ENCODE measurements around the gene FAM3D.

FAM3D gene

DNA sequence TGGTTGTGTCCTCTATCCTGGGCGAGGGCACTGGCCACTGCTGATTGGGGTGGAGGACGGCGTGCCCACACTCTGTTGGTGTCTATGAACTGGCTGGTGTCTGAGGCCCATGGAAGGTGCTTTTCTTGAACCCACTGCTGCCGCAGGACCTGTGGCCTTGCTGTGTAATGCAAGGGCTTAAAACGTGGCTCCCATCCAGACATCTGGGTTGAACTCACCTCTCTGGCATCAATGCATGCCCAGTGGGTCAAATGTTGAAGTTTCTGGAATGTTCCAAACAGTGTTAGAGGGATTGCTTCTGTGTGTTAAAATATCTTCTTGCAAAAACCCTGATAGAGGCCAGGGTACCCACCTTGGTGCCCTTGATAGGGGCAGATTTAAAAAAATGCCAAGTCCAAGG, 42.6 kb downstream of the FAM3D start:
- no peak overlapping the region for H3K4me3 ChIP-seq (ENCODE audit: low read depth, low read length)
- DNase-seq (ENCODE audit: low read depth): no peak
- TF ChIP-seq, protein P1, sequence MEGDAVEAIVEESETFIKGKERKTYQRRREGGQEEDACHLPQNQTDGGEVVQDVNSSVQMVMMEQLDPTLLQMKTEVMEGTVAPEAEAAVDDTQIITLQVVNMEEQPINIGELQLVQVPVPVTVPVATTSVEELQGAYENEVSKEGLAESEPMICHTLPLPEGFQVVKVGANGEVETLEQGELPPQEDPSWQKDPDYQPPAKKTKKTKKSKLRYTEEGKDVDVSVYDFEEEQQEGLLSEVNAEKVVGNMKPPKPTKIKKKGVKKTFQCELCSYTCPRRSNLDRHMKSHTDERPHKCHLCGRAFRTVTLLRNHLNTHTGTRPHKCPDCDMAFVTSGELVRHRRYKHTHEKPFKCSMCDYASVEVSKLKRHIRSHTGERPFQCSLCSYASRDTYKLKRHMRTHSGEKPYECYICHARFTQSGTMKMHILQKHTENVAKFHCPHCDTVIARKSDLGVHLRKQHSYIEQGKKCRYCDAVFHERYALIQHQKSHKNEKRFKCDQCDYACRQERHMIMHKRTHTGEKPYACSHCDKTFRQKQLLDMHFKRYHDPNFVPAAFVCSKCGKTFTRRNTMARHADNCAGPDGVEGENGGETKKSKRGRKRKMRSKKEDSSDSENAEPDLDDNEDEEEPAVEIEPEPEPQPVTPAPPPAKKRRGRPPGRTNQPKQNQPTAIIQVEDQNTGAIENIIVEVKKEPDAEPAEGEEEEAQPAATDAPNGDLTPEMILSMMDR (IDR thresholded peaks at IDR 0.05; ENCODE audit: control insufficient read depth, extremely low read depth, insufficient read depth): no peak

DNA sequence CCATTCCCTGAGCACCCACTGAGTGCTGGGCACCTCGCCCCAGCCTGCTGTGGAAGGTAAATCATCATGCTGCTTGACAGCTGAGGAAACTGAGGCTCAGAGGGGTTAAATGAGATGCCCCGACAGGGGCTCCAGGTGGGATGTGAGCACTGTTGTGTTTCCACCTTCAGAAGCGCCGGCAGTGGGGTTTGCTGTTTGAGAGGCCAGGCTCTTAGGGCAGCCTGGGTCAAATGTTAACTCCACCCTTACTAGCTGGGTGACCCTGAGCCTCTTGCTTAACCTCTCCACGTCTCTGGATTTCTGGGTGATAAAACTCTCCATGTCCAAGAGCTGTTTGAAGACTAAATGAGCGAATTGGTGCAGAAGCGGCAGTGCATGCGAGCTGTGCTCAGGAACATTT, 43.1 kb downstream of the FAM3D start:
- H3K4me3 ChIP-seq (ENCODE audit: low read depth, low read length): no peak overlapping the region
- DNase-seq (ENCODE audit: low read depth): no peak
- TF ChIP-seq, protein P1 (IDR thresholded peaks at IDR 0.05; ENCODE audit: control insufficient read depth, extremely low read depth, insufficient read depth): no peak

DNA sequence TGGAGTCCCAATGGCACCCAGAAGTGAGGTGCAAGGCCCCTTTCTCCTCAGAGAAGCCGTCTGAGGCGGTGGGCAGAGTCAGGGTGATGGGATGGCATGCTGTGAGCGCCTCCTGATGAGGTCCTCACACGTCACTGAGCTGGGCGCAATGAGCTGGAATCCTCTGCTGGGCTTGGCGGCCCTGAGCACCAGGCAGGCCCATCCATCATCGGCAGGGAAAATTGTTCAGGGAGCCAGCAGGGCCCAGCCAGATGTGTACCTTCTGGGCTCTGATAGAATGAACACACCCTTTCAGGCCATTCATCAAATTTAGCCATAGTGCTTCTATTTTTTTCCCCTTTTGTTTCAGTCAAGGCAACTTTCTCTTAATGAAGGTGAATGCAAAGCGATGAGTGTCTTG, 43.7 kb downstream of the FAM3D start:
- TF ChIP-seq, protein P1 (IDR thresholded peaks at IDR 0.05; ENCODE audit: control insufficient read depth, extremely low read depth, insufficient read depth): no peak
- no peak for DNase-seq (ENCODE audit: low read depth)
- no peak overlapping the region for H3K4me3 ChIP-seq (ENCODE audit: low read depth, low read length)

DNA sequence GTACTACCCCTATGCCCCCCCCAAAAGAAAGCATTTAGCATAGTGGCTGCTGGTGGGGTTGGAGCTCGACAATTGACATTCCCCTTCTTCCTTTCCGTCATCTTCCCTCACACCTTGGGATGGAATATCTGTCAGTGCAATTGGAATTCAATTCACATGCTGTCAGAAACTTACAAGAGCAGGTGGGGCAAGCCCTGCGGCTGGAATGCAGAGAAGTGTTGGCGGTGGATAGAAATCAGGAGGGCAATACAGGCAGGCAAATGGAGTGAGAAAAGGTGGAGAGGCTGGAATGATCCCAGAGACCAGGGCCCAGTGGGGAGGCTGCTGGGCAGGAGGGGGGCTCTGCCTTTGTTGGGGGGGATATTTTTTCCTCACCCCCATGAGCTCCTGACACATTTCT, 44.1 kb downstream of the FAM3D start:
- H3K4me3 ChIP-seq (ENCODE audit: low read depth, low read length): no peak overlapping the region
- no peak for DNase-seq (ENCODE audit: low read depth)
- TF ChIP-seq, protein P1 (IDR thresholded peaks at IDR 0.05; ENCODE audit: control insufficient read depth, extremely low read depth, insufficient read depth): no peak

DNA sequence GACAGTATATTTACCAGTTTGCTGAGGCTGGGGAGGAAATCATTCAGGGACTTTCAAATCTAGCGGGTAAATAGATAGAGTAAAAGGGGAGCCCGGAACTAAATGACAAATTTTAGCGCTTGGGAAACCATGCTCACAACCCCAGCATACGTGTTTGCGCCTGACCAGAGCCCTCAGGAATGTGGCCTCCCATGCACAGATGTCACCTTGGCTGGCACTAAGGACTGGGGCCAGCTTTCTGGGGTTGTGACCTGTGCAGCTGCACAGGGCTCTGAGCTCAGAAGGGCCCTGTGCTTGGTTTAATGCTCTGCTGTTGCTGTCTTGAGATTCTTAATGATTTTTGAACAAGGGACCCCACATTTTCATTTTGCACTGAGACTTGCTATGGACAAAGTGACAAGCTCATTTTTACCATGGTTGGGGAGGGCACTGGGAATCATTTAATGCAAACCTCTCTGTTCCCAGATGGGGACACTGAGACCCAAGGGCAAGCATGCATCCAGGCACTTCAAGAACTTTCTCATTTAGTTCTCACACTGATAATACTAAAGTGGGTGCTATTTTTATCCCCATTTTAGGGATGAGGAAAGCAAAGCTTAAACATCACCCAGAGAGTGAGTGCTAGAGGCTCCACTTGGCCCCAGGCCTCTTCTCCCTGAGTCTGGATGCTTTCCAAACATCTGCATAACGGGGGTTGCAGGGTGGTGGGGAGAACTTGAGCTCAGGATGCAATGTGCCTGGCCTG, 45.3 kb downstream of the FAM3D start:
- TF ChIP-seq, protein P1 (IDR thresholded peaks at IDR 0.05; ENCODE audit: control insufficient read depth, extremely low read depth, insufficient read depth): no peak
- H3K4me3 ChIP-seq (ENCODE audit: low read depth, low read length): no peak overlapping the region
- no peak for DNase-seq (ENCODE audit: low read depth)

DNA sequence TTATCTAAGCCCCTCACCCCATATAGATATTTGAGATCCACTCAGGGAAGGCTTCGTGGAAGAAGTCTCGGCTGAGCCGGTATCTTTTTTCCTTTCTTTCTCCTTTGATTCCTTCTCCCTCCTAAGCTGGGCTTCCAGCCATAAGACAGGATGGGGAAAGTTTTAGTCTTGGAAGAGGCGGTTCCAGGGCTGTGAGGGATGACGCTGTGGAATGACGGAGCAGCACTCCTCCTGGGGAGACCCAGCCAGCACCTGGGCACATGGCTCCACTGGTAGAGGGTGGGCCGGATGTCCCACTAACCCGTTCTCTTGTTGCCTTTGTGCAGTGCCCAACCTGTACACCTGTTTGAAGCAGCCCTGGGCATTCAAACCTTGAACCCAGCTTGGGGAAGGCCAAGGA, 46.2 kb downstream of the FAM3D start:
- no peak for DNase-seq (ENCODE audit: low read depth)
- H3K4me3 ChIP-seq (ENCODE audit: low read depth, low read length): no peak overlapping the region
- TF ChIP-seq, protein P1 (IDR thresholded peaks at IDR 0.05; ENCODE audit: control insufficient read depth, extremely low read depth, insufficient read depth): no peak

DNA sequence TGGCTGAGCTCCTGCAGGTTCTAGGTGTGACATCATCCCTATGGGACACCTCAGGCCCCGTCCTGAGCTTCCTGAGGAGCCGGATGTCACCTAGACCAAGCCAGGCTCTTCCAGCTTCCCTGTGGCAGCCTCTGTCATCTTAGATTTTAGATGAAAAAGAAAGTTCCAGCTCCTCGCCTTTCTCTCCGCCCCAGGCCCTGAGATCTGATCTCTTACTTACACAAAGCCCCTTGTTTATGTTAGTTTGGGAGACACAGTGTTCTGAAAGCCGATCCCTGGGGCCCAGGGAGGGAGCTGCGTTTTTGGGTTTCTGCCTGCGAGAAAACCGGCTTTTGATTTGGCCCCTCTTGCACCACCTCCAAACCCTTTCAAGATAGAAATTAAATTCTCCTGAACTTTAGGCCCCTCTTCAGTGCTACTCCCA, 49.2 kb downstream of the FAM3D start:
- no peak overlapping the region for H3K4me3 ChIP-seq (ENCODE audit: low read depth, low read length)
- DNase-seq (ENCODE audit: low read depth): no peak

More for the DNA sequence above, 49.2 kb downstream of the FAM3D start:
- TF ChIP-seq, protein P1 (IDR thresholded peaks at IDR 0.05; ENCODE audit: control insufficient read depth, extremely low read depth, insufficient read depth): no peak
